SU-DHL-6 (cell line): ENCODE measurements around the gene C11orf58.

Experiments used
- CTCF ChIP-seq: fragments of 200-600 bp; sonication (generic); IDR thresholded peaks from one replicate; pipeline ENCODE4 v1.5.1; 2017; ENCODE audit warnings: antibody characterized with exemption, mild to moderate bottlenecking, low read length, moderate library complexity; ENCODE audit not compliant: insufficient read depth, poor library complexity, severe bottlenecking
- EZH2phosphoT487 ChIP-seq: fragments of 200-600 bp; sonication (generic), shearing (Covaris generic); conservative IDR thresholded peaks from 2 replicates; pipeline ENCODE4 v1.6.1; 2018; ENCODE audit warnings: mild to moderate bottlenecking, antibody characterized with exemption, low read length, moderate library complexity, mixed read lengths

- TF ChIP-seq CTCF (no peak), EZH2phosphoT487 (no peak)
These were observed 3.0 kb downstream of the C11orf58 start for GRCh38 chr11:16741473-16741872.
